HepG2 (cell line): Measurements from ENCODE around the gene TPSB2. TPM values are rescaled to one million over a fixed set of nuclear protein-coding genes. Genes with fewer than 3 reads are reported as not detected.

Source experiments
- ATAC-seq: fragments of 200-7000 bp; cut with Tn5 transposase; 3 replicates; pipeline ENCODE4 v1.9.1; 2020; ENCODE audit warnings: mild to moderate bottlenecking, moderate library complexity
- BruUV-seq: library from RNA; stranded (reverse); fragments of 400-500 nt; replicated peaks from 2 replicates; lab custom pipeline; 2021; lab: Mats Ljungman, UMichigan
- CTCF ChIA-PET: fragments of 300-600 bp; formaldehyde crosslinking; extraction: SDS; loops from one replicate; lab custom pipeline; 2021; ENCODE audit warnings: low total read pairs, inconsistent platforms, low intra/inter-chr PET ratio; lab: Yijun Ruan, JAX
- POLR2A ChIA-PET: fragments of 350-600 bp; sonication (Branson Sonifier 250); formaldehyde crosslinking; loops from one replicate; lab custom pipeline; 2020; ENCODE audit warnings: antibody characterized with exemption, inconsistent platforms; lab: Yijun Ruan, JAX
- DNase-seq: peaks from one replicate; pipeline ENCODE4 v3.0.0-alpha.2; 2015; ENCODE audit warnings: low spot score
- FAIRE-seq: peaks from 3 replicates; lab custom pipeline; 2011; peaks lifted over from hg19 to GRCh38; lab: Jason Lieb, UNC
- H2AFZ ChIP-seq: one replicate; pipeline ENCODE4 v1.6.1; 2011; ENCODE audit warnings: low read length, inconsistent platforms
- H3K27ac ChIP-seq: fragments of 300-600 bp; 3 replicates; pipeline ENCODE4 v1.8.0; 2011; ENCODE audit warnings: mixed run types, mild to moderate bottlenecking, mixed read lengths, low read length, inconsistent platforms; ENCODE audit not compliant: insufficient read depth; ENCODE audit errors: extremely low read length
- H3K27me3 ChIP-seq, 2 experiments: fragments of 200-600 bp in 1 of 2; 2 replicates in 1 of 2; 3 replicates in 1 of 2; pipeline versions ENCODE4 v1.6.0 to v1.8.0; 2011; ENCODE audit warnings: low read length in 2 of 2, mild to moderate bottlenecking in 2 of 2, moderate library complexity in 2 of 2, inconsistent platforms in 1 of 2; ENCODE audit not compliant: insufficient read depth in 2 of 2, control insufficient read depth in 1 of 2
- H3K36me3 ChIP-seq, 2 experiments: fragments of 200-600 bp in 1 of 2; replicated peaks in 1 of 2; 2 replicates in 1 of 2; 3 replicates in 1 of 2; pipeline versions ENCODE4 v1.5.1 to v1.8.0; 2011; ENCODE audit warnings: low read length in 2 of 2, inconsistent platforms in 1 of 2; ENCODE audit not compliant: insufficient read depth in 2 of 2, control insufficient read depth in 1 of 2
- H3K4me1 ChIP-seq: 2 replicates; pipeline ENCODE4 v1.5.1; 2012; ENCODE audit warnings: low read length, inconsistent platforms; ENCODE audit not compliant: insufficient read depth
- H3K4me2 ChIP-seq: 2 replicates; pipeline ENCODE4 v1.6.0; 2011; ENCODE audit warnings: low read depth, low read length, inconsistent platforms
- H3K4me3 ChIP-seq, 3 experiments: fragments of 200-600 bp in 1 of 3; sonication (generic), shearing (Covaris generic) in 1 of 3; replicated peaks in 1 of 3; 2 replicates each; pipeline ENCODE4 v1.5.1; 2011 to 2016; ENCODE audit warnings: low read length in 3 of 3, inconsistent platforms in 2 of 3, low read depth in 2 of 3, mild to moderate bottlenecking in 2 of 3, control low read depth in 1 of 3, mixed read lengths in 1 of 3; ENCODE audit not compliant: insufficient read depth in 1 of 3
- H3K79me2 ChIP-seq: one replicate; pipeline ENCODE4 v1.6.1; 2011; ENCODE audit warnings: low read length, inconsistent platforms; ENCODE audit not compliant: insufficient read depth
- H3K9ac ChIP-seq: 2 replicates; pipeline ENCODE4 v1.6.0; 2011; ENCODE audit warnings: mild to moderate bottlenecking, low read depth, low read length, inconsistent platforms; ENCODE audit not compliant: insufficient read depth
- H3K9me3 ChIP-seq: 2 replicates; pipeline ENCODE4 v1.5.1; 2012; ENCODE audit warnings: mild to moderate bottlenecking, low read length
- H4K20me1 ChIP-seq: 2 replicates; pipeline ENCODE4 v1.6.0; 2011; ENCODE audit warnings: inconsistent platforms, mild to moderate bottlenecking, low read length, moderate library complexity; ENCODE audit not compliant: insufficient read depth
- CREB1 ChIP-seq, 2 experiments: fragments of 450-650 bp in 1 of 2; IDR thresholded peaks; 2 replicates each; pipeline ENCODE4 v1.6.1; 2016 to 2017; ENCODE audit warnings: control low read depth in 1 of 2, mild to moderate bottlenecking in 1 of 2, missing compliant biosample characterization in 1 of 2, missing genetic modification characterization in 1 of 2
- HMG20A ChIP-seq: IDR thresholded peaks from 2 replicates; pipeline ENCODE4 v1.6.1; 2016; ENCODE audit warnings: borderline replicate concordance
- NFYB ChIP-seq: sonication (generic); formaldehyde crosslinking; IDR thresholded peaks from 2 replicates; pipeline ENCODE4 v1.4.0; 2020; ENCODE audit warnings: missing genetic modification reagents
- PTBP1 ChIP-seq: fragments of 200-400 bp; formaldehyde crosslinking; IDR thresholded peaks from 2 replicates; pipeline ENCODE4 v1.6.1; 2018; ENCODE audit warnings: low read length, low read depth; ENCODE audit not compliant: poor library complexity, severe bottlenecking
- ZC3H4 ChIP-seq: sonication (generic); formaldehyde crosslinking; IDR thresholded peaks from 2 replicates; pipeline ENCODE4 v1.4.0; 2020; ENCODE audit warnings: missing genetic modification reagents, borderline replicate concordance
- ZNF644 ChIP-seq: IDR thresholded peaks from 2 replicates; pipeline ENCODE4 v1.6.1; 2016; ENCODE audit warnings: low read depth
- ZNF709 ChIP-seq: sonication (generic); formaldehyde crosslinking; IDR thresholded peaks from 2 replicates; pipeline ENCODE4 v1.5.0; 2020; ENCODE audit warnings: mild to moderate bottlenecking, missing genetic modification reagents
- WGBS: methylation state at CpG from one replicate; pipeline ENCODE4 v1.1.6; 2017; ENCODE audit warnings: low lambda C conversion rate; 5-methylcytosine and 5-hydroxymethylcytosine counted together
- in situ Hi-C: cut with HindIII; loops from 2 replicates; pipeline ENCODE4 v1.10.0; 2017; ENCODE audit warnings: low pct_unique_long_range_greater_than_20kb; ENCODE audit not compliant: extremely low pct_ligation_motif_present
- intact Hi-C: fragments of 100-400 bp; cut with micrococcal nuclease; formaldehyde crosslinking; loops from one replicate; pipeline ENCODE4 v1.10.0; 2022; ENCODE audit not compliant: unreplicated experiment
- polyA plus RNA-seq, 8 experiments: library from polyadenylated mRNA; depleted of rRNA in 3 of 8; stranded (reverse) in 7 of 8; unstranded in 1 of 8; fragments of >200 nt; fragmentation: Illumina TruSeq in 4 of 8; extraction: Trizol in 4 of 8; gene quantifications; 2 replicates each; pipeline versions ENCODE4 v1.2.1 to v1.2.3, GENCODE V29; 2011 to 2016; ENCODE audit warnings: low read depth in 4 of 8, missing spikeins in 1 of 8, mixed read lengths in 1 of 8; ENCODE audit not compliant: insufficient read depth in 1 of 8
- total RNA-seq, 5 experiments: library from RNA; depleted of rRNA; stranded (reverse); fragments of >200 nt; fragmentation: Illumina TruSeq; extraction: Trizol; gene quantifications; 2 replicates each; pipeline ENCODE4 v1.2.3, GENCODE V29; 2016; ENCODE audit warnings: low read depth in 1 of 5
- TF ChIP-seq, protein P1 (sequence below): sonication (generic); formaldehyde crosslinking; IDR thresholded peaks from 2 replicates; pipeline ENCODE4 v1.4.0; 2020; ENCODE audit warnings: low read depth, mild to moderate bottlenecking, missing genetic modification reagents

Gene TPSB2
- total and polyA plus RNA-seq, 2 of the 13 experiments (the other 11 are each of a cell fraction or from before 2014, with no cell fraction given): not detected

DNA sequence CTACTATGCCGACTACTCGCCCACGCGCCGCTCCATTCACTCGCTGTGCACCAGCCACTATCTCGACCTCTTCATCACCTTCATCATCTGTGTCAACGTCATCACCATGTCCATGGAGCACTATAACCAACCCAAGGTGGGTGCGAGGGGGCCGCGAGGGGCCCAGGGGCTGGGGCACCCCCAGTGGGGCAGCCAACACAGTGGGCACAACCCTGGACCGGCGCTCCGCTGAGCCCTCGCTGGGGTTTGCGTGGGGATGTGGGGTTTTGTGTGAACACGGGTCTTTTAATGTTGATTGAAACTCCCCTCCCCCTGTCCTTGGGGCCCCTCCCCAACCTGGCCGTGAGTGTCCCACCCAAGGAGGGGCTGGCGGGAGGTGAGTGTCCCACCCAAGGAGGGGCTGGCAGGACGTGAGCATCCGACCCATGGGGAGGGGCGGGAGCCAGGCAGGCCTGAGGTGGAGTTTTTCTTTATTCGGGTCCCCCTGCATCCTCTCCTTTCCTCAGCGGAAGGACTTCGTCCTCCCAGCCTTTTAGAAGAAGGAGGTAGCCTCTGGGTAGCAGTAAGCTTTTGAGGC lies 16.1 kb downstream of the TPSB2 start:
- FAIRE-seq (no peak), DNase-seq (no peak), ATAC-seq (no peak)
- BruUV-seq: no TSS peak
- H2AFZ ChIP-seq: no peak overlapping the region
- H3K27me3 ChIP-seq: no peaks in the 10 kb centered on the region
- H3K79me2 ChIP-seq: no peaks in the 10 kb centered on the region
- ChIA-PET POLR2A (no interaction called here), CTCF (no interaction called here)
- no peak overlapping the region for H3K4me2 ChIP-seq
- H3K9ac ChIP-seq: no peak overlapping the region
- H3K4me3 ChIP-seq: no peak overlapping the region
- no peak for TF ChIP-seq HMG20A
- 0 out of 2 replicates have a peak, but pooled peaks have one; percentile 25 for TF ChIP-seq CREB1 (IDR thresholded peaks at IDR 0.05)
- no peak for TF ChIP-seq CREB1 (CRISPR knock-in tag; IDR thresholded peaks at IDR 0.05)
- TF ChIP-seq, protein P1, sequence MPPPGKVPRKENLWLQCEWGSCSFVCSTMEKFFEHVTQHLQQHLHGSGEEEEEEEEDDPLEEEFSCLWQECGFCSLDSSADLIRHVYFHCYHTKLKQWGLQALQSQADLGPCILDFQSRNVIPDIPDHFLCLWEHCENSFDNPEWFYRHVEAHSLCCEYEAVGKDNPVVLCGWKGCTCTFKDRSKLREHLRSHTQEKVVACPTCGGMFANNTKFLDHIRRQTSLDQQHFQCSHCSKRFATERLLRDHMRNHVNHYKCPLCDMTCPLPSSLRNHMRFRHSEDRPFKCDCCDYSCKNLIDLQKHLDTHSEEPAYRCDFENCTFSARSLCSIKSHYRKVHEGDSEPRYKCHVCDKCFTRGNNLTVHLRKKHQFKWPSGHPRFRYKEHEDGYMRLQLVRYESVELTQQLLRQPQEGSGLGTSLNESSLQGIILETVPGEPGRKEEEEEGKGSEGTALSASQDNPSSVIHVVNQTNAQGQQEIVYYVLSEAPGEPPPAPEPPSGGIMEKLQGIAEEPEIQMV: no peak
- no peak overlapping the region for H3K27ac ChIP-seq
- no peaks in the 10 kb centered on the region for H4K20me1 ChIP-seq
- 59% methylated on average over 19 of the region's 25 CpGs for whole genome bisulfite sequencing
- no peaks in the 10 kb centered on the region for H3K9me3 ChIP-seq
- no peaks in the 10 kb centered on the region for H3K4me1 ChIP-seq
- no peaks in the 10 kb centered on the region for H3K36me3 ChIP-seq
- intact Hi-C loops (no loop called here), in situ Hi-C loops (loop anchor here (25.0 kb wide), 1 partner anchor 402 kb away; the partner anchor contains the start of gene GNG13)

DNA sequence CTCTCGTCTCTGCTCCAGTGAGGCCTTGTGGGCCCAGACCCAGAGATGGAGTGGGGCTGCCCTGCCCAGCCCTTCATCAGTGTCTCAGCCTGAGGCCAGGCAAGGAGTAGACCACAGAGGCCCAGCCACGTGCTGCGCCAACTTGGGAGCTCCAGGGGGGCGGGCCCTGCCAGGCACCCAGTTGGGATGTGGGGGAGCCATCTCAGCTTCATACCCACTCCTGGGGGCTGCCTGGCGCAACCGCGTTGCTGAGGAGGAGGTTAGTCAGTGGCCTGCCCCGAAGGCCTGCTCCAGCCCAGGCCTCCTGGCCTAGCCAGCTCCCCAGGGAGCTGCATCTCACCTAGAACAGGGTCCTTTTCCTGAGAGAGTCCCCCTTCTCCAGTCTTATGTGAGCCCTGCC lies 16.8 kb downstream of the TPSB2 start:
- H3K4me2 ChIP-seq: no peak overlapping the region
- no TSS peak for BruUV-seq
- intact Hi-C loops (no loop called here), in situ Hi-C loops (loop anchor here (25.0 kb wide), 1 partner anchor 401 kb away; the partner anchor contains the start of gene GNG13)
- no peak overlapping the region for H2AFZ ChIP-seq
- H3K27me3 ChIP-seq: no peaks in the 10 kb centered on the region
- H3K79me2 ChIP-seq: no peaks in the 10 kb centered on the region
- DNase-seq (no peak), FAIRE-seq (no peak), ATAC-seq (no peak)
- no peak overlapping the region for H3K9ac ChIP-seq
- H3K27ac ChIP-seq: no peak overlapping the region
- no peaks in the 10 kb centered on the region for H4K20me1 ChIP-seq
- ChIA-PET CTCF (no interaction called here), POLR2A (no interaction called here)
- H3K9me3 ChIP-seq: no peaks in the 10 kb centered on the region
- TF ChIP-seq ZNF709 (CRISPR knock-in tag): no peak
- TF ChIP-seq ZC3H4 (CRISPR knock-in tag): no peak
- no peak for TF ChIP-seq NFYB (CRISPR knock-in tag)
- no peak for TF ChIP-seq PTBP1
- TF ChIP-seq ZNF644 (CRISPR knock-in tag): no peak
- no peak overlapping the region for H3K4me3 ChIP-seq
- H3K36me3 ChIP-seq: no peaks in the 10 kb centered on the region
- no CpG with 5 or more reads among the region's 8 CpGs for WGBS
- H3K4me1 ChIP-seq: no peaks in the 10 kb centered on the region
